Psoas muscle (tissue), 8 donors: Measurements from ENCODE around the gene IL1RL1. TPM values are rescaled to one million over a fixed set of nuclear protein-coding genes. Genes with fewer than 3 reads are reported as not detected.

Source experiments
- ATAC-seq, 4 donors: fragments of 200-7000 bp; cut with Tn5 transposase; one replicate each; pipeline ENCODE4 v1.9.1; 2020; ENCODE audit warnings: moderate library complexity in 3 of 4, mild to moderate bottlenecking in 2 of 4
- DNase-seq, 2 donors: peaks; one replicate each; pipeline ENCODE4 v3.0.0-alpha.2; 2020
- H3K27ac ChIP-seq: fragments of 200-600 bp; one replicate; pipeline ENCODE4 v1.8.0; 2022
- H3K27me3 ChIP-seq, 3 donors: fragments of 200-600 bp in 1 of 3; one replicate each; pipeline versions ENCODE4 v1.6.1 to v1.8.0; 2013 to 2022; ENCODE audit warnings: low read length in 2 of 3, mild to moderate bottlenecking in 2 of 3, moderate library complexity in 1 of 3; ENCODE audit not compliant: insufficient read depth in 3 of 3
- H3K36me3 ChIP-seq, 2 donors: fragments of 200-600 bp in 1 of 2; one replicate each; pipeline versions ENCODE4 v1.6.1 to v1.8.0; 2013 to 2022; ENCODE audit warnings: low read depth in 1 of 2, mild to moderate bottlenecking in 1 of 2, moderate library complexity in 1 of 2; ENCODE audit not compliant: insufficient read depth in 1 of 2
- H3K4me1 ChIP-seq: fragments of 200-600 bp; one replicate; pipeline ENCODE4 v1.8.0; 2022
- H3K4me3 ChIP-seq: fragments of 200-600 bp; one replicate; pipeline ENCODE4 v1.8.0; 2022; ENCODE audit warnings: mild to moderate bottlenecking
- H3K9me3 ChIP-seq: fragments of 200-600 bp; one replicate; pipeline ENCODE4 v1.8.0; 2022
- WGBS, 3 donors: extraction: QIAGEN DNeasy Blood & Tissue Kit; methylation state at CpG; one replicate each; pipeline versions ENCODE4 v1.1.6 to v1.1.7; 2013; 5-methylcytosine and 5-hydroxymethylcytosine counted together
- intact Hi-C, 2 donors: fragments of 100-400 bp; cut with DNase I; formaldehyde crosslinking; loops; one replicate each; pipeline versions ENCODE4 v1.11.0 to v1.14.2; 2022
- polyA plus RNA-seq, 3 donors: library from polyadenylated mRNA; stranded (reverse); fragments of 200-250 nt; gene quantifications; one replicate each; pipeline ENCODE4 v1.2.3, GENCODE V29; 2013
- total RNA-seq, 4 donors: library from RNA; stranded (reverse); fragmentation: NEBNext Ultra II Directional in 2 of 4; extraction: Animal tissue kit (Norgen Biotek cat#: 25700) in 2 of 4; gene quantifications; one replicate each; pipeline versions ENCODE4 v1.2.1 to v1.2.4, GENCODE V29; 2021 to 2023
- TF ChIP-seq, protein P1 (sequence below): fragments of 200-600 bp; IDR thresholded peaks from one replicate; pipeline ENCODE4 v1.8.0; 2022; ENCODE audit warnings: antibody characterized with exemption
- donor health status: healthy with polysubstance abuse.
- donor health status: DM: no; HTN: no; CAD: no; lungs with moderate emphysema.
- donor health status: Bipolar disorder and iron deficiency.
- donor health status: healthy.
- donor health status: DM: yes; HTN: yes; CAD: no.
- donor health status: DM: no; HTN: no; CAD: no.
- donor health status: DM: no; HTN: no; CAD: no.
- donor health status: DM: yes; HTN: yes; CAD: no.

The IL1RL1 gene
- total and polyA plus RNA-seq, 7 donors: 0.43 to 13.1 (median 2.9) TPM

DNA sequence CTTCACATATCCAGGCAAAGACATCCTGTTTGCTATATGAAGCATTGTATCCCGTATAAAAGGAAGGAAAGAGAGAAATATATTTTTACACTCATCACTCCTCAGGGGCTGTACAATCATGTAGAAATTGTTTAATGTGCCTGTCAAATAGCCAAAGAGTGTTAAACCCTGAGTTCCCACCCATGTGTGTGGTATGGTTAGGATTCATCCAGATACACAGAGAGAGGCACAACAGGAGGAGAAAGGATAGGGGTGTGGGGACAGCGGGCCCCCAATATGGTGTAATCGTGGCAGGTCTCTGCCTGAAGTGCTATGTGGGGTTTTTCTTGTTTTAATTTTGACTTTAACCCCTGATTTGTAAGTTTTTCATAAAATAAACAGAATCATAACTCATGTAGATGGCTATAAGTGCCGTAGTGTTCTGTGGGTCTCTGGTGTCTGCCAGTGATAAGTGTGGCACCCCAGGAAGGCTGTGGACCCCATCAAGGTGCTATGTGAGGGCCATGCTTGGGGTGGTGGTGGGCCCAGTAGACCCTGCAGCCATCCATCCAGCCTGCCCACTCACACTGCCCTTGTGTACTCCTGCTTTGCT is 34.1 kb downstream of the IL1RL1 start:
- Histone ChIP-seq H3K27me3 (peaks cover 0 to 6% (median 0%) of the 10 kb centered on the region in 3 donors), H3K27ac (no peak overlapping the region), H3K4me3 (no peak overlapping the region), H3K36me3 (no peaks in the 10 kb centered on the region), H3K9me3 (no peaks in the 10 kb centered on the region), H3K4me1 (no peaks in the 10 kb centered on the region)
- DNase-seq (no peak), ATAC-seq (no peak)
- intact Hi-C loops: no loop called here
- WGBS, 3 donors: 78 to 87% (median 79%) methylated on average over 4 of the region's 4 CpGs
- TF ChIP-seq, protein P1, sequence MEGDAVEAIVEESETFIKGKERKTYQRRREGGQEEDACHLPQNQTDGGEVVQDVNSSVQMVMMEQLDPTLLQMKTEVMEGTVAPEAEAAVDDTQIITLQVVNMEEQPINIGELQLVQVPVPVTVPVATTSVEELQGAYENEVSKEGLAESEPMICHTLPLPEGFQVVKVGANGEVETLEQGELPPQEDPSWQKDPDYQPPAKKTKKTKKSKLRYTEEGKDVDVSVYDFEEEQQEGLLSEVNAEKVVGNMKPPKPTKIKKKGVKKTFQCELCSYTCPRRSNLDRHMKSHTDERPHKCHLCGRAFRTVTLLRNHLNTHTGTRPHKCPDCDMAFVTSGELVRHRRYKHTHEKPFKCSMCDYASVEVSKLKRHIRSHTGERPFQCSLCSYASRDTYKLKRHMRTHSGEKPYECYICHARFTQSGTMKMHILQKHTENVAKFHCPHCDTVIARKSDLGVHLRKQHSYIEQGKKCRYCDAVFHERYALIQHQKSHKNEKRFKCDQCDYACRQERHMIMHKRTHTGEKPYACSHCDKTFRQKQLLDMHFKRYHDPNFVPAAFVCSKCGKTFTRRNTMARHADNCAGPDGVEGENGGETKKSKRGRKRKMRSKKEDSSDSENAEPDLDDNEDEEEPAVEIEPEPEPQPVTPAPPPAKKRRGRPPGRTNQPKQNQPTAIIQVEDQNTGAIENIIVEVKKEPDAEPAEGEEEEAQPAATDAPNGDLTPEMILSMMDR: no peak

GRCh38 chr2:102346381-102347130 is 35.2 kb downstream of the IL1RL1 start:
- ATAC-seq: no peak
- no peak for DNase-seq
- Histone ChIP-seq H3K9me3 (no peaks in the 10 kb centered on the region), H3K4me3 (no peak overlapping the region), H3K27ac (no peak overlapping the region), H3K4me1 (no peaks in the 10 kb centered on the region), H3K27me3 (peaks cover 0 to 6% (median 0%) of the 10 kb centered on the region in 3 donors), H3K36me3 (no peaks in the 10 kb centered on the region)
- intact Hi-C loops: no loop called here
- WGBS, 3 donors: 80 to 85% (median 82%) methylated on average over 7 of the region's 7 CpGs
- TF ChIP-seq, protein P1: no peak

DNA sequence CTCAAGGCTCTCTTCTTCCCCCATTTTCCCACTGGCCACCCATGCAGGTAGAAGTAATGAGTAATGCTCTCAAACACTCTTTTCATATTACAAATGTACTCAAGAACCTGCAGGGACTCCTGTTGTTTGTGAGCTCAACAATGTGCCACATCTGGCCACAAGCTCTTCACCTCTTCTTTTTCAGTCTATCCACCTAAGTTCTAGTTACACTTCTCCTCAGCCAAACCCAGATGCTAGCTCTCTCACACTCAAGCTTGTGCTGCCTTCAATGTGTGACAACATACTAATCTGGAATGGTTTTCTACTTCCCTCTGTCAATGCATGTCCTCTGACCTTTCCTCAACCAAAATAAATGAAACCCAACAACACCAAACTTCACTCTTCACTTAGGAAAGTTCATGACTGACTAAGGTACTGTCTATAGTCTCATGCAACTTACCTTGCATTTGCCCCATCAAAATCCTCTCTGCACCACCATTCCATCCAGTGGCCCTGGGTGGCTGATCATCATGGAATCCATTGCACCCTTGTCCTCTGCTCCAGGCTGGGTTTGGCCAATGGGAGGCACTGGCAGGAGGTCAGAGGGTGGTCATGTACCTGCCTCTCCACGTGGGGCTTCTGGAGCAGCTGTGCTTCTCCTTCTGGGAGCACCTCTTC is 38.9 kb downstream of the IL1RL1 start:
- DNase-seq (no peak), ATAC-seq (no peak)
- H3K4me3 ChIP-seq: no peak overlapping the region
- no peaks in the 10 kb centered on the region for H3K36me3 ChIP-seq
- H3K4me1 ChIP-seq: no peaks in the 10 kb centered on the region
- peaks cover 0 to 6% (median 0%) of the 10 kb centered on the region in 3 donors for H3K27me3 ChIP-seq
- intact Hi-C loops: loop anchor here (10.0 kb wide), 3 partner anchors 165 to 335 kb away; partner anchors contain the start of gene IL1RL2 (in 1 of the 2)
- TF ChIP-seq, protein P1: no peak
- H3K27ac ChIP-seq: no peak overlapping the region
- no peaks in the 10 kb centered on the region for H3K9me3 ChIP-seq
- 8 to 38% (median 19%) methylated on average over 1 of the region's 1 CpG for WGBS, 3 donors

GRCh38 chr2:102355526-102356380 is 44.4 kb downstream of the IL1RL1 start, which contains the start of gene IL18R1:
IL18R1 (plus strand) TSS chr2:102355796; CDS start chr2:102362661, 6,865 bp downstream.
- 3 to 5% (median 3%) methylated on average over 63 to 69 of the region's 69 CpGs for WGBS, 3 donors
- TF ChIP-seq, protein P1: peak; percentile 84
- H3K4me3 ChIP-seq: peak within 1 kb of the TSS; percentile 84
- no peaks in the 10 kb centered on the region for H3K9me3 ChIP-seq
- no peaks in the 10 kb centered on the region for H3K36me3 ChIP-seq
- H3K27me3 ChIP-seq: no peaks in the 10 kb centered on the region
- intact Hi-C loops: loop anchor here (2.0 to 10.0 kb wide), 7 partner anchors 92 to 341 kb away; partner anchors contain the start of gene IL1RL2 (in 2 of the 2)
- ATAC-seq (peak; percentile 96 to 100 (median 99)), DNase-seq (peak; percentile 81 to 88)
- no peaks in the 10 kb centered on the region for H3K4me1 ChIP-seq
- H3K27ac ChIP-seq: peak within 1 kb of the TSS; percentile 32
